HCT116 (cell line): ENCODE measurements around the gene BPIFB4. TPM values are rescaled to one million over a fixed set of nuclear protein-coding genes. Genes with fewer than 3 reads are reported as not detected.

Experiments
- ATAC-seq: fragments of 200-7000 bp; cut with Tn5 transposase; 2 replicates; pipeline ENCODE4 v1.9.1; 2020; ENCODE audit warnings: mild to moderate bottlenecking, moderate library complexity
- BruUV-seq: library from RNA; stranded (reverse); fragments of 400-500 nt; replicated peaks from 2 replicates; lab custom pipeline; 2021; lab: Mats Ljungman, UMichigan
- CTCF ChIA-PET: fragments of 300-600 bp; sonication (Branson Sonifier 250); formaldehyde crosslinking; loops from one replicate; lab custom pipeline; 2021; ENCODE audit warnings: antibody characterized with exemption; lab: Charles Lee
- POLR2A ChIA-PET: fragments of 300-600, 350-600 bp; sonication (Branson Sonifier 250); formaldehyde crosslinking; loops from one replicate; lab custom pipeline; 2021; ENCODE audit warnings: antibody characterized with exemption; lab: Charles Lee
- RAD21 ChIA-PET, 2 experiments: fragments of 300-600 bp; sonication (Branson Sonifier 250); formaldehyde crosslinking; loops; one replicate each; lab custom pipeline; 2023; ENCODE audit warnings: low total read pairs in 2 of 2; ENCODE audit not compliant: uncharacterized antibody in 2 of 2, unreplicated experiment in 2 of 2, low non-redundant PET in 1 of 2; lab: Charles Lee
- DNase-seq: peaks from one replicate; pipeline ENCODE4 v3.0.0-alpha.2; 2010; ENCODE audit warnings: low read depth, low spot score
- H2AFZ ChIP-seq: fragments of 200-600 bp; shearing (Covaris generic), sonication (generic); 2 replicates; pipeline ENCODE4 v1.6.1; 2017; ENCODE audit warnings: low read depth, mixed run types, mixed read lengths, antibody characterized with exemption, low read length; ENCODE audit not compliant: poor library complexity, severe bottlenecking
- H3K27ac ChIP-seq: 2 replicates; pipeline ENCODE4 v1.5.1; 2012; ENCODE audit warnings: low read depth, low read length
- H3K27me3 ChIP-seq: fragments of 200-600 bp; sonication (generic); 2 replicates; pipeline ENCODE4 v1.6.1; 2016; ENCODE audit warnings: mixed run types, low read length, mixed read lengths; ENCODE audit not compliant: insufficient read depth
- H3K36me3 ChIP-seq, 2 experiments: fragments of 200-500 bp in 1 of 2; fragments of 200-600 bp in 1 of 2; sonication (Bioruptor generic) in 1 of 2; sonication (generic) in 1 of 2; 2 replicates each; pipeline versions ENCODE4 v1.5.1 to v1.6.1; 2014 to 2016; ENCODE audit warnings: low read length in 2 of 2, inconsistent platforms in 1 of 2, mixed read lengths in 1 of 2, mixed run types in 1 of 2; ENCODE audit not compliant: insufficient read depth in 2 of 2, control insufficient read depth in 1 of 2
- H3K4me1 ChIP-seq, 2 experiments: fragments of 200-600 bp in 1 of 2; sonication (generic) in 1 of 2; 2 replicates each; pipeline versions ENCODE4 v1.5.1 to v1.6.1; 2012 to 2017; ENCODE audit warnings: low read length in 2 of 2, inconsistent platforms in 1 of 2, mild to moderate bottlenecking in 1 of 2, mixed read lengths in 1 of 2, mixed run types in 1 of 2, moderate library complexity in 1 of 2; ENCODE audit not compliant: insufficient read depth in 2 of 2, control insufficient read depth in 1 of 2
- H3K4me2 ChIP-seq: fragments of 200-600 bp; sonication (generic); 2 replicates; pipeline ENCODE4 v1.6.1; 2017; ENCODE audit warnings: mixed run types, low read length, mixed read lengths
- H3K4me3 ChIP-seq, 2 experiments: fragments of 200-600 bp in 1 of 2; sonication (generic) in 1 of 2; replicated peaks in 1 of 2; 2 replicates each; pipeline ENCODE4 v1.5.1; 2011 to 2016; ENCODE audit warnings: low read length in 2 of 2, control low read depth in 1 of 2, low read depth in 1 of 2, mild to moderate bottlenecking in 1 of 2, mixed read lengths in 1 of 2, mixed run types in 1 of 2
- H3K79me2 ChIP-seq: fragments of 200-600 bp; sonication (generic); 2 replicates; pipeline ENCODE4 v1.6.1; 2017; ENCODE audit warnings: mild to moderate bottlenecking, mixed run types, low read length, moderate library complexity, mixed read lengths; ENCODE audit not compliant: insufficient read depth
- H3K9ac ChIP-seq: fragments of 200-600 bp; sonication (generic); 2 replicates; pipeline ENCODE4 v1.6.1; 2016; ENCODE audit warnings: low read length, mixed read lengths
- H3K9me2 ChIP-seq: fragments of 200-600 bp; sonication (generic), shearing (Covaris generic); 2 replicates; pipeline ENCODE4 v1.6.1; 2017; ENCODE audit warnings: mixed run types, mild to moderate bottlenecking, moderate library complexity; ENCODE audit not compliant: insufficient read depth
- H3K9me3 ChIP-seq, 2 experiments: fragments of 200-500 bp in 1 of 2; fragments of 200-600 bp in 1 of 2; sonication (Bioruptor generic) in 1 of 2; sonication (generic) in 1 of 2; 2 replicates each; pipeline ENCODE4 v1.6.1; 2014 to 2017; ENCODE audit warnings: low read length in 2 of 2, mixed read lengths in 2 of 2, inconsistent platforms in 1 of 2, low read depth in 1 of 2, mild to moderate bottlenecking in 1 of 2, mixed run types in 1 of 2, moderate library complexity in 1 of 2; ENCODE audit not compliant: control insufficient read depth in 1 of 2, insufficient read depth in 1 of 2
- H4K20me1 ChIP-seq: fragments of 200-600 bp; sonication (generic), shearing (Covaris generic); 2 replicates; pipeline ENCODE4 v1.6.1; 2017; ENCODE audit warnings: mixed run types, mild to moderate bottlenecking, moderate library complexity; ENCODE audit not compliant: insufficient read depth
- EGR1 ChIP-seq: IDR thresholded peaks from 2 replicates; pipeline ENCODE4 v1.6.1; 2012; ENCODE audit warnings: low read depth
- EZH2 ChIP-seq: fragments of 200-600 bp; sonication (generic); IDR thresholded peaks from 2 replicates; pipeline ENCODE4 v1.6.1; 2017; ENCODE audit warnings: antibody characterized with exemption, mixed run types
- EZH2phosphoT487 ChIP-seq: fragments of 200-600 bp; IDR thresholded peaks from 2 replicates; pipeline ENCODE4 v1.6.1; 2018; ENCODE audit warnings: antibody characterized with exemption, borderline replicate concordance
- FOSL1 ChIP-seq: IDR thresholded peaks from 2 replicates; pipeline ENCODE4 v1.6.1; 2012; ENCODE audit warnings: low read depth
- JUND ChIP-seq: IDR thresholded peaks from 2 replicates; pipeline ENCODE4 v1.6.1; 2012
- POLR2A ChIP-seq: IDR thresholded peaks from 2 replicates; pipeline ENCODE4 v1.7.0; 2011; ENCODE audit warnings: borderline replicate concordance; ENCODE audit not compliant: insufficient read depth, insufficient read length; ENCODE audit errors: extremely low read depth
- POLR2AphosphoS5 ChIP-seq: IDR thresholded peaks from 2 replicates; pipeline ENCODE4 v1.6.1; 2011; ENCODE audit warnings: mild to moderate bottlenecking, low read depth, low read length, moderate library complexity
- RAD21 ChIP-seq: IDR thresholded peaks from 2 replicates; pipeline ENCODE4 v1.6.1; 2012; ENCODE audit warnings: low read depth, mild to moderate bottlenecking
- SIN3A ChIP-seq: IDR thresholded peaks from 2 replicates; pipeline ENCODE4 v1.6.1; 2012; ENCODE audit warnings: low read depth
- SP1 ChIP-seq: IDR thresholded peaks from 2 replicates; pipeline ENCODE4 v1.6.1; 2012; ENCODE audit warnings: low read depth
- TCF7L2 ChIP-seq: IDR thresholded peaks from 2 replicates; pipeline ENCODE4 v1.7.0; 2011; ENCODE audit warnings: borderline replicate concordance, inconsistent platforms; ENCODE audit not compliant: insufficient read depth, insufficient read length; ENCODE audit errors: extremely low read depth
- ZFX ChIP-seq: fragments of 450-650 bp; IDR thresholded peaks from 2 replicates; pipeline ENCODE4 v1.6.1; 2017
- ZNF274 ChIP-seq: fragments of 200-500 bp; sonication (Bioruptor generic); IDR thresholded peaks from 2 replicates; pipeline ENCODE4 v1.6.1; 2014; ENCODE audit warnings: mild to moderate bottlenecking, low read depth, low read length, inconsistent platforms
- intact Hi-C: fragments of 100-400 bp; cut with micrococcal nuclease; formaldehyde crosslinking; loops from 2 replicates; pipeline ENCODE4 v1.10.0; 2022
- total RNA-seq: library from RNA; stranded (reverse); gene quantifications from one replicate; pipeline ENCODE4 v1.2.1, GENCODE V29; 2021; ENCODE audit not compliant: unreplicated experiment
- TF ChIP-seq, protein P1 (sequence below): IDR thresholded peaks from 2 replicates; pipeline ENCODE4 v1.6.1; 2011; ENCODE audit warnings: mild to moderate bottlenecking, low read length, moderate library complexity; ENCODE audit not compliant: insufficient replicate concordance; ENCODE audit errors: extremely low read depth
- TF ChIP-seq, protein P2 (sequence below), 3 experiments: fragments of 200-600 bp in 1 of 3; sonication (generic) in 1 of 3; IDR thresholded peaks in 2 of 3; conservative IDR thresholded peaks in 1 of 3; 2 replicates each; pipeline ENCODE4 v1.5.1; 2012 to 2017; ENCODE audit warnings: low read depth in 2 of 3, low read length in 2 of 3, antibody characterized with exemption in 1 of 3, borderline replicate concordance in 1 of 3, control low read depth in 1 of 3, mild to moderate bottlenecking in 1 of 3, mixed read lengths in 1 of 3, mixed run types in 1 of 3, moderate library complexity in 1 of 3; ENCODE audit not compliant: insufficient read depth in 1 of 3
- TF ChIP-seq, protein P3 (sequence below): IDR thresholded peaks from 2 replicates; pipeline ENCODE4 v1.6.1; 2012

The BPIFB4 gene
- total RNA-seq, 1 experiment from 2014 or later: not detected

DNA sequence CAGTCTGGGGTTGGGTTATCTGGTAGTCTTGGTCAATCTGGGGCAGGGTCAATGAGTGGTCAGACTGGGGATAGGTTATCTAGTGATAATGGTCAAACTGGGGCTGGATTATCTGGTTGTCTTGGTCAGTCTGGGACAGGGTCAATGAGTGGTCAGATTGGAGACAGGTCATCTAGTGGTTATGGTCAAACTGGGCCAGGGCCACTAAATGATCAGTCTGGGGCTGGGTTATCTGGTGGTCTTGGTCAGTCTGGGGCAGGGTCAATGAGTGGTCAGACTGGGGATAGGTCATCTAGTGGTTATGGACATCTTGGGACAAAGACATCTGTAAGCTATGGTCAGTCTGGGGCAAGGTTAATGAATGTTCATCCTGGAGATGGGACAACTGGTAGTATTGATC is 60.0 kb downstream of the BPIFB4 start:
- H2AFZ ChIP-seq: no peak overlapping the region
- H3K36me3 ChIP-seq: no peaks in the 10 kb centered on the region
- no peak overlapping the region for H3K4me3 ChIP-seq
- TF ChIP-seq ZFX: no peak
- TF ChIP-seq EZH2phosphoT487: no peak
- TF ChIP-seq SP1: no peak
- TF ChIP-seq, protein P1, sequence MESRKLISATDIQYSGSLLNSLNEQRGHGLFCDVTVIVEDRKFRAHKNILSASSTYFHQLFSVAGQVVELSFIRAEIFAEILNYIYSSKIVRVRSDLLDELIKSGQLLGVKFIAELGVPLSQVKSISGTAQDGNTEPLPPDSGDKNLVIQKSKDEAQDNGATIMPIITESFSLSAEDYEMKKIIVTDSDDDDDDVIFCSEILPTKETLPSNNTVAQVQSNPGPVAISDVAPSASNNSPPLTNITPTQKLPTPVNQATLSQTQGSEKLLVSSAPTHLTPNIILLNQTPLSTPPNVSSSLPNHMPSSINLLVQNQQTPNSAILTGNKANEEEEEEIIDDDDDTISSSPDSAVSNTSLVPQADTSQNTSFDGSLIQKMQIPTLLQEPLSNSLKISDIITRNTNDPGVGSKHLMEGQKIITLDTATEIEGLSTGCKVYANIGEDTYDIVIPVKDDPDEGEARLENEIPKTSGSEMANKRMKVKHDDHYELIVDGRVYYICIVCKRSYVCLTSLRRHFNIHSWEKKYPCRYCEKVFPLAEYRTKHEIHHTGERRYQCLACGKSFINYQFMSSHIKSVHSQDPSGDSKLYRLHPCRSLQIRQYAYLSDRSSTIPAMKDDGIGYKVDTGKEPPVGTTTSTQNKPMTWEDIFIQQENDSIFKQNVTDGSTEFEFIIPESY: no peak
- TF ChIP-seq EZH2: no peak
- no peak for TF ChIP-seq ZNF274
- no peak for TF ChIP-seq TCF7L2
- TF ChIP-seq POLR2AphosphoS5: no peak
- TF ChIP-seq JUND: no peak
- no peak for TF ChIP-seq FOSL1
- TF ChIP-seq SIN3A: no peak
- TF ChIP-seq, protein P2, sequence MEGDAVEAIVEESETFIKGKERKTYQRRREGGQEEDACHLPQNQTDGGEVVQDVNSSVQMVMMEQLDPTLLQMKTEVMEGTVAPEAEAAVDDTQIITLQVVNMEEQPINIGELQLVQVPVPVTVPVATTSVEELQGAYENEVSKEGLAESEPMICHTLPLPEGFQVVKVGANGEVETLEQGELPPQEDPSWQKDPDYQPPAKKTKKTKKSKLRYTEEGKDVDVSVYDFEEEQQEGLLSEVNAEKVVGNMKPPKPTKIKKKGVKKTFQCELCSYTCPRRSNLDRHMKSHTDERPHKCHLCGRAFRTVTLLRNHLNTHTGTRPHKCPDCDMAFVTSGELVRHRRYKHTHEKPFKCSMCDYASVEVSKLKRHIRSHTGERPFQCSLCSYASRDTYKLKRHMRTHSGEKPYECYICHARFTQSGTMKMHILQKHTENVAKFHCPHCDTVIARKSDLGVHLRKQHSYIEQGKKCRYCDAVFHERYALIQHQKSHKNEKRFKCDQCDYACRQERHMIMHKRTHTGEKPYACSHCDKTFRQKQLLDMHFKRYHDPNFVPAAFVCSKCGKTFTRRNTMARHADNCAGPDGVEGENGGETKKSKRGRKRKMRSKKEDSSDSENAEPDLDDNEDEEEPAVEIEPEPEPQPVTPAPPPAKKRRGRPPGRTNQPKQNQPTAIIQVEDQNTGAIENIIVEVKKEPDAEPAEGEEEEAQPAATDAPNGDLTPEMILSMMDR (IDR thresholded peaks at IDR 0.05 in 2 of 3, conservative IDR thresholded peaks at IDR 0.05 in 1 of 3; ENCODE audit: borderline replicate concordance in 1 of 3, insufficient read depth in 1 of 3, low read depth in 2 of 3, low read length in 2 of 3): no peak
- TF ChIP-seq EGR1: no peak
- TF ChIP-seq POLR2A: no peak
- TF ChIP-seq RAD21: no peak
- TF ChIP-seq, protein P3, sequence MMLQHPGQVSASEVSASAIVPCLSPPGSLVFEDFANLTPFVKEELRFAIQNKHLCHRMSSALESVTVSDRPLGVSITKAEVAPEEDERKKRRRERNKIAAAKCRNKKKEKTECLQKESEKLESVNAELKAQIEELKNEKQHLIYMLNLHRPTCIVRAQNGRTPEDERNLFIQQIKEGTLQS: no peak
- intact Hi-C loops: no loop called here
- DNase-seq (no peak), ATAC-seq (no peak)
- H3K4me2 ChIP-seq: no peak overlapping the region
- H3K9me2 ChIP-seq: no peaks in the 10 kb centered on the region
- ChIA-PET CTCF (no interaction called here), RAD21 (no interaction called here), POLR2A (no interaction called here)
- no peaks in the 10 kb centered on the region for H3K79me2 ChIP-seq
- H3K9ac ChIP-seq: no peak overlapping the region
- no peaks in the 10 kb centered on the region for H4K20me1 ChIP-seq
- H3K9me3 ChIP-seq: no peaks in the 10 kb centered on the region
- no peaks in the 10 kb centered on the region for H3K4me1 ChIP-seq
- no TSS peak for BruUV-seq
- no peaks in the 10 kb centered on the region for H3K27me3 ChIP-seq
- no peak overlapping the region for H3K27ac ChIP-seq
